SU-DHL-6 (cell line): Measurements from ENCODE around the gene JCAD.

Experiments
- CTCF ChIP-seq: fragments of 200-600 bp; sonication (generic); IDR thresholded peaks from one replicate; pipeline ENCODE4 v1.5.1; 2017; ENCODE audit warnings: antibody characterized with exemption, mild to moderate bottlenecking, low read length, moderate library complexity; ENCODE audit not compliant: insufficient read depth, poor library complexity, severe bottlenecking
- EZH2phosphoT487 ChIP-seq: fragments of 200-600 bp; sonication (generic), shearing (Covaris generic); conservative IDR thresholded peaks from 2 replicates; pipeline ENCODE4 v1.6.1; 2018; ENCODE audit warnings: mild to moderate bottlenecking, antibody characterized with exemption, low read length, moderate library complexity, mixed read lengths

GRCh38 chr10:30014511-30014910, 44.9 kb downstream of the JCAD start:
- no peak for TF ChIP-seq CTCF
- no peak for TF ChIP-seq EZH2phosphoT487
